Thoracic aorta (tissue), 2 donors: ENCODE data around the gene SHANK3. TPM values are rescaled to one million over a fixed set of nuclear protein-coding genes. Genes with fewer than 3 reads are reported as not detected.

ENCODE experiments used
- ATAC-seq: fragments of 150-250 bp; one replicate; pipeline ENCODE4 v1.8.0; 2017; ENCODE audit warnings: low read depth; ENCODE audit not compliant: insufficient number of reproducible peaks, low FRiP score
- DNase-seq: peaks from one replicate; pipeline ENCODE4 v3.0.0-alpha.2; 2020; ENCODE audit warnings: low spot score
- H3K27ac ChIP-seq, 2 donors: fragments of 200-600 bp; sonication (generic); 1 replicate in 1 of 2; 2 replicates in 1 of 2; pipeline ENCODE4 v1.5.1; 2016; ENCODE audit warnings: mild to moderate bottlenecking in 2 of 2, moderate library complexity in 2 of 2
- H3K27me3 ChIP-seq: fragments of 200-600 bp; sonication (generic); replicated peaks from 2 replicates; pipeline ENCODE4 v1.6.0; 2016; ENCODE audit warnings: mild to moderate bottlenecking; ENCODE audit not compliant: insufficient read depth
- H3K36me3 ChIP-seq: fragments of 200-600 bp; sonication (generic); one replicate; pipeline ENCODE4 v1.5.1; 2016
- H3K4me1 ChIP-seq, 2 donors: fragments of 200-600 bp; sonication (generic); 1 replicate in 1 of 2; 2 replicates in 1 of 2; pipeline versions ENCODE4 v1.5.1 to v1.6.0; 2016; ENCODE audit warnings: low read depth in 2 of 2, mild to moderate bottlenecking in 1 of 2; ENCODE audit not compliant: control insufficient read depth in 1 of 2
- H3K4me3 ChIP-seq: fragments of 200-600 bp; sonication (generic); 2 replicates; pipeline ENCODE4 v1.5.1; 2016; ENCODE audit warnings: mild to moderate bottlenecking
- H3K9me3 ChIP-seq: fragments of 200-600 bp; sonication (generic); 2 replicates; pipeline ENCODE4 v1.5.1; 2016
- CTCF ChIP-seq: fragments of 200-600 bp; sonication (generic); IDR thresholded peaks from one replicate; pipeline ENCODE4 v1.5.1; 2019; ENCODE audit warnings: antibody characterized with exemption
- total RNA-seq, 2 donors: library from RNA; depleted of rRNA; stranded (reverse); fragments of >200 nt; gene quantifications; one replicate each; pipeline versions ENCODE4 v1.1.0 to v1.2.3, GENCODE V29; 2016

SHANK3 gene
- total RNA-seq, 2 donors from 2014 or later, result 10.7 to 14.3 TPM

GRCh38 chr22:50699756-50700386 lies 27.2 kb downstream of the SHANK3 start:
- Histone ChIP-seq H3K4me3 (no peak overlapping the region), H3K4me1 (peaks cover 0 to 4% of the 10 kb centered on the region in 2 donors), H3K36me3 (no peaks in the 10 kb centered on the region), H3K27me3 (no peaks in the 10 kb centered on the region), H3K9me3 (no peaks in the 10 kb centered on the region), H3K27ac (no peak overlapping the region)
- DNase-seq, result no peak
- ATAC-seq, result no peak
- TF ChIP-seq CTCF, result no peak

GRCh38 chr22:50700387-50701075 lies 27.9 kb downstream of the SHANK3 start:
- Histone ChIP-seq H3K4me3 (no peak overlapping the region), H3K36me3 (no peaks in the 10 kb centered on the region), H3K27me3 (no peaks in the 10 kb centered on the region), H3K9me3 (no peaks in the 10 kb centered on the region), H3K27ac (no peak overlapping the region), H3K4me1 (peaks cover 0 to 4% of the 10 kb centered on the region in 2 donors)
- DNase-seq, result no peak
- ATAC-seq, result no peak
- TF ChIP-seq CTCF, result no peak

GRCh38 chr22:50701076-50701419 lies 28.4 kb downstream of the SHANK3 start:
- Histone ChIP-seq H3K4me1 (peaks cover 0 to 4% of the 10 kb centered on the region in 2 donors), H3K4me3 (no peak overlapping the region), H3K27ac (no peak overlapping the region), H3K36me3 (no peaks in the 10 kb centered on the region), H3K27me3 (no peaks in the 10 kb centered on the region), H3K9me3 (no peaks in the 10 kb centered on the region)
- no peak for ATAC-seq
- DNase-seq, result no peak
- TF ChIP-seq CTCF, result no peak

- TF ChIP-seq CTCF, result no peak
- DNase-seq (no peak), ATAC-seq (no peak)
- H3K27me3 ChIP-seq, result no peaks in the 10 kb centered on the region
- H3K27ac ChIP-seq, result no peak overlapping the region
- no peaks in the 10 kb centered on the region for H3K9me3 ChIP-seq
- H3K4me3 ChIP-seq, result no peak overlapping the region
- peaks cover 0 to 4% of the 10 kb centered on the region in 2 donors for H3K4me1 ChIP-seq
- no peaks in the 10 kb centered on the region for H3K36me3 ChIP-seq
Observed at GRCh38 chr22:50701428-50702154, 29.0 kb downstream of the SHANK3 start.

- H3K27me3 ChIP-seq, result no peaks in the 10 kb centered on the region
- no peaks in the 10 kb centered on the region for H3K9me3 ChIP-seq
- H3K36me3 ChIP-seq, result no peaks in the 10 kb centered on the region
- TF ChIP-seq CTCF, result no peak
- DNase-seq, result no peak
- H3K4me3 ChIP-seq, result no peak overlapping the region
- no peak for ATAC-seq
- H3K4me1 ChIP-seq, result peaks cover 0 to 4% of the 10 kb centered on the region in 2 donors
- H3K27ac ChIP-seq, result no peak overlapping the region
Observed at GRCh38 chr22:50702261-50702671, 29.6 kb downstream of the SHANK3 start.
